Endothelial cell of umbilical vein (primary cell): ENCODE data around the gene XRCC6. TPM values are rescaled to one million over a fixed set of nuclear protein-coding genes. Genes with fewer than 3 reads are reported as not detected.

Source experiments
- BruUV-seq: library from RNA; stranded (reverse); fragments of 400-500 nt; replicated peaks from 2 replicates; lab custom pipeline; 2021; lab: Mats Ljungman, UMichigan
- CTCF ChIA-PET: fragments of 300-600, 350-600 bp; sonication (Branson Sonifier 250); formaldehyde crosslinking; loops from one replicate; lab custom pipeline; 2021; ENCODE audit warnings: antibody characterized with exemption, inconsistent platforms; lab: Charles Lee
- POLR2A ChIA-PET: fragments of 300-600, 350-600 bp; sonication (Branson Sonifier 250); formaldehyde crosslinking; loops from one replicate; lab custom pipeline; 2021; ENCODE audit warnings: antibody characterized with exemption, inconsistent platforms; lab: Charles Lee
- DNase-seq: peaks from one replicate; pipeline ENCODE4 v3.0.0-alpha.2; 2011; ENCODE audit warnings: low read depth, low spot score
- FAIRE-seq: peaks from 2 replicates; lab custom pipeline; 2011; peaks lifted over from hg19 to GRCh38; lab: Jason Lieb, UNC
- H2AFZ ChIP-seq: 2 replicates; pipeline ENCODE4 v1.6.0; 2012; ENCODE audit warnings: low read depth, low read length, control low read depth, inconsistent platforms
- H3K27ac ChIP-seq: 2 replicates; pipeline ENCODE4 v1.5.1; 2011; ENCODE audit warnings: low read depth, mild to moderate bottlenecking, control low read depth, low read length, moderate library complexity; ENCODE audit not compliant: insufficient read depth
- H3K27me3 ChIP-seq, 2 experiments: 2 replicates each; pipeline versions ENCODE4 v1.6.0 to v1.6.1; 2011; ENCODE audit warnings: low read length in 2 of 2, mixed read lengths in 1 of 2; ENCODE audit not compliant: control insufficient read depth in 2 of 2, insufficient read depth in 2 of 2
- H3K36me3 ChIP-seq, 2 experiments: 2 replicates in 1 of 2; 3 replicates in 1 of 2; pipeline ENCODE4 v1.5.1; 2011; ENCODE audit warnings: low read length in 2 of 2, mild to moderate bottlenecking in 1 of 2, moderate library complexity in 1 of 2; ENCODE audit not compliant: control insufficient read depth in 2 of 2, insufficient read depth in 2 of 2; ENCODE audit errors: extremely low read depth in 1 of 2
- H3K4me1 ChIP-seq: 3 replicates; pipeline ENCODE4 v1.5.1; 2011; ENCODE audit warnings: mild to moderate bottlenecking, low read length; ENCODE audit not compliant: control insufficient read depth, insufficient read depth; ENCODE audit errors: extremely low read depth
- H3K4me2 ChIP-seq: 2 replicates; pipeline ENCODE4 v1.6.1; 2011; ENCODE audit warnings: low read length, control low read depth, mixed read lengths; ENCODE audit not compliant: insufficient read depth
- H3K4me3 ChIP-seq, 3 experiments: fragments of 200-600 bp in 1 of 3; sonication (generic), shearing (Covaris generic) in 1 of 3; replicated peaks in 1 of 3; 2 replicates each; pipeline ENCODE4 v1.5.1; 2011 to 2016; ENCODE audit warnings: control low read depth in 3 of 3, low read length in 3 of 3, mild to moderate bottlenecking in 2 of 3, inconsistent platforms in 1 of 3, low read depth in 1 of 3, moderate library complexity in 1 of 3; ENCODE audit not compliant: insufficient read depth in 1 of 3
- H3K79me2 ChIP-seq: 2 replicates; pipeline ENCODE4 v1.6.0; 2012; ENCODE audit warnings: low read length, inconsistent platforms; ENCODE audit not compliant: control insufficient read depth, insufficient read depth
- H3K9ac ChIP-seq: replicated peaks from 2 replicates; pipeline ENCODE3; 2011; ENCODE audit warnings: low read length, control low read depth; ENCODE audit not compliant: insufficient read depth; ENCODE audit errors: extremely low read depth
- H3K9me1 ChIP-seq: replicated peaks from 3 replicates; pipeline ENCODE4 v1.6.0; 2011; ENCODE audit warnings: mild to moderate bottlenecking, low read length; ENCODE audit not compliant: control insufficient read depth, insufficient read depth; ENCODE audit errors: extremely low read depth
- H3K9me3 ChIP-seq: replicated peaks from 2 replicates; pipeline ENCODE4 v1.5.1; 2012; ENCODE audit warnings: low read length, inconsistent platforms; ENCODE audit not compliant: control insufficient read depth, insufficient read depth
- H4K20me1 ChIP-seq: replicated peaks from 2 replicates; pipeline ENCODE3; 2011; ENCODE audit warnings: mild to moderate bottlenecking, low read length; ENCODE audit not compliant: control insufficient read depth, insufficient read depth; ENCODE audit errors: extremely low read depth
- CTCF ChIP-seq, 2 donors: IDR thresholded peaks; 1 replicate in 1 of 2; 2 replicates in 1 of 2; pipeline ENCODE4 v1.5.1; 2011; ENCODE audit warnings: low read length in 2 of 2, mild to moderate bottlenecking in 2 of 2, moderate library complexity in 2 of 2, control low read depth in 1 of 2, inconsistent platforms in 1 of 2, low read depth in 1 of 2; ENCODE audit not compliant: insufficient read depth in 1 of 2; ENCODE audit errors: extremely low read depth in 1 of 2
- EZH2 ChIP-seq: IDR thresholded peaks from 2 replicates; pipeline ENCODE4 v1.6.1; 2012; ENCODE audit warnings: borderline replicate concordance, low read depth, mild to moderate bottlenecking, moderate library complexity, low read length, inconsistent platforms; ENCODE audit not compliant: severe bottlenecking
- FOS ChIP-seq: IDR thresholded peaks from 2 replicates; pipeline ENCODE4 v1.6.1; 2011; ENCODE audit warnings: mild to moderate bottlenecking, low read length, moderate library complexity, borderline replicate concordance; ENCODE audit not compliant: insufficient read depth
- GATA2 ChIP-seq: IDR thresholded peaks from 2 replicates; pipeline ENCODE4 v1.7.0; 2011; ENCODE audit warnings: low read depth, mild to moderate bottlenecking, moderate library complexity, mixed read lengths, low read length; ENCODE audit not compliant: insufficient read length, insufficient read depth
- JUN ChIP-seq: IDR thresholded peaks from 2 replicates; pipeline ENCODE4 v1.6.1; 2011; ENCODE audit warnings: borderline replicate concordance, low read depth; ENCODE audit not compliant: insufficient read length, insufficient read depth
- MAX ChIP-seq: IDR thresholded peaks from 2 replicates; pipeline ENCODE4 v1.6.1; 2011; ENCODE audit not compliant: insufficient read depth, insufficient read length
- MYC ChIP-seq: IDR thresholded peaks from one replicate; pipeline ENCODE4 v1.6.1; 2011; ENCODE audit warnings: mild to moderate bottlenecking, low read depth, low read length
- POLR2A ChIP-seq: IDR thresholded peaks from 2 replicates; pipeline ENCODE4 v1.6.1; 2012; ENCODE audit warnings: low read depth, mild to moderate bottlenecking, control low read depth, low read length
- POLR2AphosphoS5 ChIP-seq: IDR thresholded peaks from 2 replicates; pipeline ENCODE4 v1.6.1; 2012; ENCODE audit warnings: low read depth, mild to moderate bottlenecking, control low read depth, low read length, moderate library complexity; ENCODE audit not compliant: insufficient read depth
- dilution Hi-C: fragments of 300-500 bp; cut with MboI; formaldehyde crosslinking; loops from one replicate; pipeline ENCODE4 v1.15.0; 2019; ENCODE audit warnings: low sequenced_read_pairs; ENCODE audit not compliant: extremely low pct_ligation_motif_present
- intact Hi-C: fragments of 100-400 bp; cut with micrococcal nuclease; formaldehyde crosslinking; loops from one replicate; pipeline ENCODE4 v1.10.0; 2022
- polyA plus RNA-seq, 4 experiments: library from polyadenylated mRNA; depleted of rRNA in 3 of 4; stranded (reverse) in 3 of 4; unstranded in 1 of 4; fragments of >200 nt; gene quantifications; 2 replicates each; pipeline versions ENCODE4 v1.2.1 to v1.2.3, GENCODE V29; 2011 to 2012; ENCODE audit warnings: missing spikeins in 1 of 4
- total RNA-seq: library from RNA; stranded (reverse); gene quantifications from 2 replicates; pipeline ENCODE4 v1.2.3, GENCODE V29; 2021

XRCC6 gene
- total and polyA plus RNA-seq, 2 donors (not counting 3 experiments of a cell fraction or from before 2014, with no cell fraction given) = 117 to 309 TPM

DNA sequence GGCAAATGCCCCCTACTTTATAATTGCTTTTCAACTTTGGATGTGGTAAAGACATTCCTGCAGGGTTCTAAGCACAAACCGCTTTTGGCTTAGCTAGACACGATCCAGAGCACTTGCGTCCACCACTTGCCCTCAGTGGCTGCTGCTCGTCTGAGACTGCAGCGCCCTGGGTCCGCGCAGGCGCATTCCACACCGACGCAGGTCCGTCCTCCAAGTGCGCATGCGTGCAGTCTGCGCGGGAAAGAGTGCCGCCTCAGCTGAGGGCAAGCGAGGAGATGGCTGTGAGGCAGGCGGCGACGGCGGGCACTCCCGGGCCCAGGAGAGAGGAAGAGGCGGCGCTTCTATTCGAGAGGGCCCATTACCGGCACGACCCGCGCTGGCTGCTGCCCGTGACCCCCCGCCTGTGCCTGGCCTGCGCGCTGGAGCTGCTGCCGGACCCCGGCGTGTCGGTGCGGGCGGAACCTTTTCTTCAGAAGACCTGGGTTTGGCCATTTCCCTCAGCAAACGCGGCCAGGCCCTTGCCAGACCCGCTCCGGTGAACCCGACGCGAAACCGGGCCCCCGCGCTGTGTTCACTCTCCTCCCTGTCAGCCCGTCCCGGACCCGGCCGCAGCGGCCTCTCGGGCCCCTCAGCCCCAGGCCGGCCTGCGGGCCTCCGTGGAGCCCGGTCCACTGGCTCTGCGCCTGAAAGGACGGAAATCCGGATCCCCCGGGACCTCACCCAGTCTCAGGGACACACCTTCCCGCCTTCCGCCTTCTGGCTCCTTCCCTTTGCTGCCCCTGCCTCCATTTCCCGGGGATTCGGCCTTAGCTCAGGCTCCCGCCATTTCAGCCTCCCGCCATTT lies 78.4 kb downstream of the XRCC6 start, which contains the start of gene MEI1:
TSS of gene MEI1 (plus strand) at position 240 of the 844 bp plus-strand sequence. CDS start at position 276, 36 bp downstream.
- FAIRE-seq = peak; percentile 92
- H3K4me1 ChIP-seq = peaks cover 3% of the 10 kb centered on the region
- BruUV-seq = no TSS peak
- CTCF ChIA-PET = interaction anchor here (0.7 to 3.7 kb wide), 9 partner anchors 9 to 257 kb away, joined by 3 to 127 read pairs (median 39); no protein-coding TSS in a partner anchor
- no peaks in the 10 kb centered on the region for H4K20me1 ChIP-seq
- H3K27me3 ChIP-seq = no peaks in the 10 kb centered on the region
- no peaks in the 10 kb centered on the region for H3K9me1 ChIP-seq
- H3K79me2 ChIP-seq = no peaks in the 10 kb centered on the region
- TF ChIP-seq EZH2 (no peak), MAX (peak; percentile 86), POLR2AphosphoS5 (peak; percentile 49), JUN (no peak)
- no peak within 1 kb of the TSS for H3K9ac ChIP-seq
- no peak within 1 kb of the TSS for H3K4me3 ChIP-seq
- POLR2A ChIA-PET = interaction anchor here (0.5 kb wide), 1 partner anchor 109 kb away, joined by 5 read pairs; no protein-coding TSS in a partner anchor
- no peaks in the 10 kb centered on the region for H3K9me3 ChIP-seq
- H3K27ac ChIP-seq = no peak within 1 kb of the TSS
- intact Hi-C loops (loop anchor here (5.0 to 10.0 kb wide), 2 partner anchors 103 to 415 kb away; partner anchors contain the start of gene CCDC134), dilution Hi-C loops (no loop called here)
- peak within 1 kb of the TSS; percentile 21 for H2AFZ ChIP-seq
- H3K4me2 ChIP-seq = no peak within 1 kb of the TSS
- peak; percentile 80 for DNase-seq
- H3K36me3 ChIP-seq = no peaks in the 10 kb centered on the region

DNA sequence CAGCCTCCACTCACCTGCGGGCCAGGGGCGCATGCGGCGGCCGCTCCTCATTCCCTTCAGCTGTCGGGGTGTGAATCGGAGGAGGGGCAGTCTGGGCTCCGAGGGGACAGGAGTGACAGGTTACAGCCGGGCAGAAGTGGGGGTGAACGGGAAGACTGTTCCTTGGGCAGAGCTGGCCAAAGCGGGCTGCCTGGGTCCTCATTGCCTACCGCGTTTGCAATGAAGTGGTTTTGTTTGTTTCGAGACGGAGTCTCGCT lies 78.9 kb downstream of the XRCC6 start:
- no peaks in the 10 kb centered on the region for H3K27me3 ChIP-seq
- dilution Hi-C loops = no loop called here
- POLR2A ChIA-PET = no interaction called here

More for the DNA sequence above, 78.9 kb downstream of the XRCC6 start:
- no TSS peak for BruUV-seq
- no peaks in the 10 kb centered on the region for H3K9me3 ChIP-seq
- H3K27ac ChIP-seq = no peak overlapping the region
- intact Hi-C loops = no loop called here
- TF ChIP-seq POLR2AphosphoS5 = no peak
- no peak for TF ChIP-seq CTCF (IDR thresholded peaks at IDR 0.05; ENCODE audit: extremely low read depth in 1 of 2, insufficient read depth in 1 of 2, low read depth in 1 of 2, low read length in 2 of 2)
- no peak for TF ChIP-seq EZH2
- TF ChIP-seq POLR2A = no peak
- no peak for TF ChIP-seq MYC
- TF ChIP-seq JUN = no peak
- TF ChIP-seq FOS = no peak
- TF ChIP-seq MAX = no peak
- no peak for TF ChIP-seq GATA2
- H3K36me3 ChIP-seq = no peaks in the 10 kb centered on the region
- no peak overlapping the region for H2AFZ ChIP-seq
- H4K20me1 ChIP-seq = no peaks in the 10 kb centered on the region
- DNase-seq (no peak), FAIRE-seq (no peak)
- no peak overlapping the region for H3K4me2 ChIP-seq
- no peak overlapping the region for H3K9ac ChIP-seq
- H3K79me2 ChIP-seq = no peaks in the 10 kb centered on the region
- peaks cover 3% of the 10 kb centered on the region for H3K4me1 ChIP-seq
- CTCF ChIA-PET = interaction anchor here (3.6 kb wide), 2 partner anchors 33 to 244 kb away, joined by 40 to 46 read pairs; no protein-coding TSS in a partner anchor
- H3K4me3 ChIP-seq = no peak overlapping the region
- no peaks in the 10 kb centered on the region for H3K9me1 ChIP-seq
